Type B pancreatic cell (in vitro differentiated cells): Measurements from ENCODE around the gene SCN8A. TPM values are rescaled to one million over a fixed set of nuclear protein-coding genes. Genes with fewer than 3 reads are reported as not detected.
A peak's percentile ranks its signal among the peaks of the same experiment; 100 is the strongest.

Experiments used
- DNase-seq: peaks from one replicate; pipeline ENCODE4 v3.0.0; 2021; ENCODE audit warnings: mixed read lengths; ENCODE audit not compliant: unreplicated experiment; ENCODE audit errors: extremely low spot score
- H3K27ac Mint-ChIP-seq: 2 replicates; pipeline ENCODE4 v1.8.0; 2021; ENCODE audit warnings: mild to moderate bottlenecking, mixed read lengths
- H3K27me3 Mint-ChIP-seq: 2 replicates; pipeline ENCODE4 v1.8.0; 2021; ENCODE audit warnings: mixed read lengths
- H3K36me3 Mint-ChIP-seq: 2 replicates; pipeline ENCODE4 v1.8.0; 2021; ENCODE audit warnings: mixed read lengths
- H3K4me1 Mint-ChIP-seq: one replicate; pipeline ENCODE4 v1.8.0; 2021; ENCODE audit warnings: mixed read lengths; ENCODE audit not compliant: unreplicated experiment
- H3K4me3 Mint-ChIP-seq: 2 replicates; pipeline ENCODE4 v1.8.0; 2021; ENCODE audit warnings: mild to moderate bottlenecking, mixed read lengths
- H3K9me3 Mint-ChIP-seq: 2 replicates; pipeline ENCODE4 v1.8.0; 2021; ENCODE audit warnings: mixed read lengths
- total RNA-seq: library from RNA; stranded (reverse); gene quantifications from 2 replicates; pipeline ENCODE4 v1.2.1, GENCODE V29; 2021; ENCODE audit warnings: low replicate concordance
- TF ChIP-seq, protein P1 (sequence below): fragments of 200-600 bp; sonication (generic); conservative IDR thresholded peaks from 2 replicates; pipeline ENCODE4 v1.5.0; 2021; ENCODE audit warnings: antibody characterized with exemption, mild to moderate bottlenecking

SCN8A gene
- total RNA-seq, 1 donor from 2014 or later: 3.9 TPM

- Mint-ChIP-seq H3K4me1 (no peaks in the 10 kb centered on the region), H3K9me3 (no peaks in the 10 kb centered on the region), H3K27me3 (no peaks in the 10 kb centered on the region), H3K4me3 (no peak overlapping the region), H3K36me3 (no peaks in the 10 kb centered on the region), H3K27ac (no peak overlapping the region)
- no peak for DNase-seq
- TF ChIP-seq, protein P1, sequence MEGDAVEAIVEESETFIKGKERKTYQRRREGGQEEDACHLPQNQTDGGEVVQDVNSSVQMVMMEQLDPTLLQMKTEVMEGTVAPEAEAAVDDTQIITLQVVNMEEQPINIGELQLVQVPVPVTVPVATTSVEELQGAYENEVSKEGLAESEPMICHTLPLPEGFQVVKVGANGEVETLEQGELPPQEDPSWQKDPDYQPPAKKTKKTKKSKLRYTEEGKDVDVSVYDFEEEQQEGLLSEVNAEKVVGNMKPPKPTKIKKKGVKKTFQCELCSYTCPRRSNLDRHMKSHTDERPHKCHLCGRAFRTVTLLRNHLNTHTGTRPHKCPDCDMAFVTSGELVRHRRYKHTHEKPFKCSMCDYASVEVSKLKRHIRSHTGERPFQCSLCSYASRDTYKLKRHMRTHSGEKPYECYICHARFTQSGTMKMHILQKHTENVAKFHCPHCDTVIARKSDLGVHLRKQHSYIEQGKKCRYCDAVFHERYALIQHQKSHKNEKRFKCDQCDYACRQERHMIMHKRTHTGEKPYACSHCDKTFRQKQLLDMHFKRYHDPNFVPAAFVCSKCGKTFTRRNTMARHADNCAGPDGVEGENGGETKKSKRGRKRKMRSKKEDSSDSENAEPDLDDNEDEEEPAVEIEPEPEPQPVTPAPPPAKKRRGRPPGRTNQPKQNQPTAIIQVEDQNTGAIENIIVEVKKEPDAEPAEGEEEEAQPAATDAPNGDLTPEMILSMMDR: no peak
Observed at GRCh38 chr12:51706206-51706605, 115.2 kb downstream of the SCN8A start.

GRCh38 chr12:51714666-51715065 is 123.6 kb downstream of the SCN8A start:
- no peaks in the 10 kb centered on the region for H3K4me1 Mint-ChIP-seq
- no peaks in the 10 kb centered on the region for H3K36me3 Mint-ChIP-seq
- H3K9me3 Mint-ChIP-seq: no peaks in the 10 kb centered on the region
- DNase-seq: no peak
- H3K27me3 Mint-ChIP-seq: no peaks in the 10 kb centered on the region
- H3K4me3 Mint-ChIP-seq: no peak overlapping the region
- TF ChIP-seq, protein P1: no peak
- no peak overlapping the region for H3K27ac Mint-ChIP-seq

DNA sequence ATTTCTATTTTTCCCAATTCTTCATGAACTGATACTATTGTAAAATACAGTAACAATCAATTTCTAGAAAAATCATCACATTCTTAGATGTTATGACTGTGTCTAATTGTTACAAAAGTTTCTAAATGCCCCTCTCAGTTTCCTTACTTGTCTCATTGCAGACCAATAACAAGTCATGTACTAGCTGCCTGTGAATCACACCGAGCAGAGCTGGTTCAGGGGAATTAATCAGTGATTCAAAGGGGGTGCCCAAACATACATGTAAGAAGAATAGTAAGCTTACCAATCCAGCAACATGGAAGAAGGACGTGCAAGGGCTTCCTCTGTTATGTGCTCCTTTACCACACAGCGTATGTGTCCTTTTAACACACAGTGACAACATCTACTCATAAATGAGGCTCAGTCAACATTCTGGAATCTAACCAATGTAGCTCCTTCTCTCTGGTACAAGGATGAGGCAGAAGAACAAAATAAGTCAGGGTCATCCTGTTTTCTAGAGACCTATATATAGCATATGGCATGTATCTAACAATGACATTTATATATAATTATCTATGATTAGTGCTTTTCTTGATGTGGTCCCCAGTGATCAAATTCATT is 126.4 kb downstream of the SCN8A start:
- peaks cover 11% of the 10 kb centered on the region for H3K27me3 Mint-ChIP-seq
- no peaks in the 10 kb centered on the region for H3K36me3 Mint-ChIP-seq
- H3K4me1 Mint-ChIP-seq: no peaks in the 10 kb centered on the region

DNA sequence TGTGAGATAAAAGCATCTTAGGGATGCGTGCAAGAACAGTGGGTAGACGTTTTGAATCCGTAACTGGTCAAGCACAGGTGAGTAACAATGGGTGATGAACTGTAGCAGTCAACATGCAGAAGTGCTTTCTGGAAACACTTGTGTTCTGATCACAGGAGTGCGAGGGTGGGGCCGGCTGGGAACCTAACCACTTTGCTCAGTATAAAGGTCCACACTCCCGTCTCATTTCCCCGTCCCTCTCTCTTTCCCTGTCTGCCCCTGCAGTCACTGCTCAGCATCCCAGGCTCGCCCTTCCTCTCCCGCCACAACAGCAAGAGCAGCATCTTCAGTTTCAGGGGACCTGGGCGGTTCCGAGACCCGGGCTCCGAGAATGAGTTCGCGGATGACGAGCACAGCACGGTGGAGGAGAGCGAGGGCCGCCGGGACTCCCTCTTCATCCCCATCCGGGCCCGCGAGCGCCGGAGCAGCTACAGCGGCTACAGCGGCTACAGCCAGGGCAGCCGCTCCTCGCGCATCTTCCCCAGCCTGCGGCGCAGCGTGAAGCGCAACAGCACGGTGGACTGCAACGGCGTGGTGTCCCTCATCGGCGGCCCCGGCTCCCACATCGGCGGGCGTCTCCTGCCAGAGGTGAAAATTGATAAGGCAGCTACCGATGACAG is 130.4 kb downstream of the SCN8A start:
- Mint-ChIP-seq H3K36me3 (no peaks in the 10 kb centered on the region), H3K27ac (no peak overlapping the region), H3K4me3 (peak overlapping the region; percentile 51), H3K4me1 (no peaks in the 10 kb centered on the region), H3K9me3 (no peaks in the 10 kb centered on the region), H3K27me3 (peaks cover 12% of the 10 kb centered on the region)
- no peak for DNase-seq
- TF ChIP-seq, protein P1: no peak

More for the DNA sequence above, 126.4 kb downstream of the SCN8A start:
- no peak overlapping the region for H3K27ac Mint-ChIP-seq
- H3K9me3 Mint-ChIP-seq: no peaks in the 10 kb centered on the region
- no peak for DNase-seq
- H3K4me3 Mint-ChIP-seq: no peak overlapping the region
- TF ChIP-seq, protein P1: no peak

- no peaks in the 10 kb centered on the region for H3K4me1 Mint-ChIP-seq
- no peaks in the 10 kb centered on the region for H3K36me3 Mint-ChIP-seq
- H3K27ac Mint-ChIP-seq: peak overlapping the region; percentile 8
- peaks cover 12% of the 10 kb centered on the region for H3K27me3 Mint-ChIP-seq
- no peak overlapping the region for H3K4me3 Mint-ChIP-seq
- DNase-seq: no peak
- H3K9me3 Mint-ChIP-seq: no peaks in the 10 kb centered on the region
- TF ChIP-seq, protein P1: no peak
Observed at GRCh38 chr12:51722431-51722830, 131.4 kb downstream of the SCN8A start.
